ENCODE results near the gene SDC3. TPM values are rescaled to one million over a fixed set of nuclear protein-coding genes. Genes with fewer than 3 reads are reported as not detected.
A peak's percentile ranks its signal among the peaks of the same experiment; 100 is the strongest.

Gene SDC3
- total RNA-seq, 1 donor from 2014 or later, result 26.0 TPM

DNA sequence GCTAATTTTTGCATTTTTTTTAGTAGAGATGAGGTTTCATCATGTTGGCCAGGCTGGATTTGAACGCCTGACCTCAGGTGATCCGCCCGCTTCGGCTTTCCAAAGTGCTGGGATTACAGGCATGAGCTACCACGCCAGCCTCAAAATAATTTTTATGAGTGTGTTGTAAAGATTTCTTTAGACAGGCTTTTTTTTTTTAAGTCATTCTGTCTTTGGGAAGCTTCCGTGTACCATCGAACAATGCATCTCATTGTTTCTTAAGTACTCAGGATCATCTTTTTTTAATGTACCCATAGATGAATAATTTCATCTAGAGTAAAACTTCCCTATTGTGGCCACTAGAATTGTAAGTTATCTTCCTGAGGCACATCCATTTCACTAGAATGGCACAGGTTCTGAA is 19.6 kb upstream of the SDC3 start:
- DNase-seq, result no peak

DNA sequence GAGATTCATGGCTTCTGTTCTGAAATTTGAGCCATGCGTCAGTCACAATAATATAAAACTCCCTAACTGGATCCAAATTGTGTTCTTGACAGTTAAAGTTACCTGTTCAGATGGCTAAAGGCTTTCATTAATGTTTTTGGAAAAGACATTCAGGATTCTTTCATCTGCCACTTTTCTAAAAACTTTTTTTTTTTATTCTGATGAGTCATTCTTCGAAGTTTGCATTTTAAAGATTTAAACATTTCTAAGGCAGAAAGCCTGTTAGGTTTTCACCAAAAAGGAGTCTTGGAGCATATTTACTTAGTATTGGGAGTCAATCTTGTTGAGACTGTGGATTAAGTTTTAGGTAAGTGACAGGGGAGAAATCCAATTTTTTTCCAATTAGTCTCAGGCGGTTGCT is 18.9 kb upstream of the SDC3 start:
- no peak for DNase-seq

DNA sequence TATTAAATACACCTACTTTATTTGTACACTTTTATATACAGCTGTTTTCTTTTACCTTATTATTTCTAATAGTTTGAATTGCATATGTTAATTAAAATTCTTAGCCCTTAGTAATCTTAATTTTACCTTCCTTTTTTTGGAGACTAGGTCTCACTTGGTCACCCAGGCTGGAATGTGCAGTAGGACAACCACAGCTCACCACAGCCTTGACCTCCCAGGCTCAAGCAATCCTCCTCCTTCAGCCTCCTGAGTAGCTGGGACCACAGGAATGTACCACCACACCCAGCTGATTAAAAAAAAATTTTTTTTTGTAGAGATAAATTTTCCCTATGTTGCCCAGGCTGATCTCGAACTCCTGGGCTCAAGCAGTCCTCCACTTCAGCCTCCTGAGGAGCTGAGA is 15.0 kb upstream of the SDC3 start:
- DNase-seq, result no peak

DNA sequence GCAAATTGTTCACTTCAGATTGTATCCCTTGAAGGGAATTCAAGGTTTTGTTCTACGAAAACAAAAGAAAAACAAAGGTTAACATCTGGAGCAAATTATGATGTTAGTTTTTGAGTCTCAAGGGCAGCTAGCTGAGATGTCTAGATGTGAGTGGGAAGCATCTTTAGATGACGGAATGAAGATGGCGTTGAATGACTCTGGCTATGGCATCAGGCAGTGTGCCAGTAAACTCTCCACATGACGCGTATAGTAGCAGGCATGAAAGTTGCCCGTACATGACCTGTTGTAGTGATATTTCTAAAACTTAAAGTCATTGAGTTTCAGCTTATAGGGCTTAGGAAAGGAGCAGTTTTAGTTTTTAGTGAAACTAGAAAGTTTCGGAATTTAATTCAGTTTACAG is 12.3 kb upstream of the SDC3 start:
- peak; percentile 41 for DNase-seq

- peak; percentile 78 for DNase-seq
Observed at GRCh38 chr1:30919025-30919881, 10.7 kb upstream of the SDC3 start.

GRCh38 chr1:30916296-30916695 is 7.7 kb upstream of the SDC3 start:
- DNase-seq, result no peak

DNA sequence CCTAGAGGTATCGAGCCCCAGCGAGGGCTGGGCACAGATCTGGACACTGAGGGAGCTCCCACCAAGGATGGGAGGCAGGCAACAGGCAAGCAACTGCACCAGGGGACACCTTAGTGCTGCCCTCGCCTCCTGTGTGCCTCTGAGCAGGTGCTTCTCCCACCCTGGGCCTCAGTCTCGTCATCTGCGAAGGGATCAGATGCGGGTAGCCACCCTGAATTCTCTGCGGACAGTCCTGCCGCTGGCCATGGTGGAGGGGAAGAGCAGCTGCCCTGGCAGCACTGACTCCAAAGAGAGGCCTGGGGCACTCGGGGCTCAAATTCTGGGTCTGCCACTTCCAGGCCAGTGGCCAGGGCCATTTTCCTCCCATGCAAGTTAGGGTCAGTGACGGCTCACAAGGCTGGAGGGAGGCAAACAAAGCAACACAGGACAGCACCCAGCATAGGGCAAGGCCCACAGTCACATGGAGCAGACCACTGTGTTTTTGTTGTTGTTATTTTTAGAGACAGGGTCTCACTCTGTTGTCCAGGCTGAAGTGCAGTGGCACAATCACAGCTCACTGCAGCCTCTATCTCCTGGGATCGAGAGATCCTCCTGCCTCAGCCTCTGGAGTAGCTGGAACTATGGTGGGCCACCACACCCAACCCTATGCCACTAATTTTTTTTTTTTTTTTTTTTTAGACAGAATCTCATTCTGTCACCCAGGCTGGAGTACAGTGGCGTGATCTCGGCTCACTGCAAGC is 7.1 kb upstream of the SDC3 start:
- no peak for DNase-seq

- DNase-seq, result no peak
Observed at GRCh38 chr1:30914931-30915330, 6.4 kb upstream of the SDC3 start.

DNA sequence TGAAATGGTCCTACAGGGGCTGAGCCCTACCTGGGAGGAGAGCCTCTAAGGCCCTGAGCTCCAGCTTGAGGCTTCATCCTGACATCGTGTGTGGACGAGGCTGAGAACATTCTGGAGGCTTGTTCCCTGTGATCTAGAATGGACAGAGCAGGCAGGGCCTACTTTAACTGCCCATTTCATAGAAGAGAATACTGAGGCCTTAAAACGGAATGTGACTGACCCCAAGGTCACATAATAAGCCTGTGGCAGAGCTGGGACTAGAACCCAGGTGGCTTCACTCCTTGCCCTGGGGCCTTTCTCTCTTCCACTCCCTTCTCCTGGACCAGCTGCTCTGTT is 6.0 kb upstream of the SDC3 start:
- no peak for DNase-seq

- no peak for DNase-seq
Observed at GRCh38 chr1:30912913-30913652, 4.5 kb upstream of the SDC3 start.

GRCh38 chr1:30912224-30912623 is 3.7 kb upstream of the SDC3 start:
- no peak for DNase-seq

DNA sequence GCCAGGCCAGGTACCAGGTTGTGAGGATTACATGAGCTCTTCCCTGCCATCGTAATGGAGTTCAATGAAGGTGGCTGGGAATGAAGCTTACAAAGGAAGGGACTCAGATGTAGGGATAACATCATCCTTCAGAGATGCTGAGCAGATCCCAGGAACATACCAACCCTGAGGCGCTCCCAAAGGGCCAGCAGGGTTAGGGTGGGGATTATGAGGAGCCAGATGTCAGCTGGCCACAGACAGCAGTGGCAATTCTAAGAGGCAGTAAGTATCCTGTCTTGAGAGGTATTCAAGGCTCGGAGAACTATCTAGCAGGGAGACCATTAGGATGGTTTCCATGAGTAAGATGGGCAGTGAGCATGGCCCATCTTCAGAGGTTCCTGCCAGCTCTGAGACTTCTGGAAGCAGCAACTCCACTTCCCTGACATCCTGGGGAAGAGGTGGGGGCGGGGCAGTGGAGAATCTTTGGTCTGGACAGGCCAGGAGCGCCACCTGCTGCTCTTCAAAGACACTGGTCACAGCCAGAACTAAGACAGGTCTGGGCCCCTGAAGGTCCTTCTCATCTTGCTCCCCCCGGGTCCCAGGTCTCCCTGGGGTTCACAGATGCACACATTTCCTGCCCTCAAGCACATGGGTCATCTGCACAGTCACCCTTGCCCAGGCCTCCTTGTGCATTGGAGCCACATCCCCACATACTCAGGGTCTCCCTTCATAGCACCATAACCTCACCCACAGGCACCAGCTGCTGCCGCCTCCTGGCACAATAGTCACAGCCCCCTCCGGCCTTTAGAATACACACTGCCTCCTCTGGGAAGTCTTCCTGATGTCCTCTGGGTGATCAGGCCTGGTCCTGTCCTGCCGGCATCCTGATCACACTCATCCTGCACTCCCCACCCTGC is 2.7 kb upstream of the SDC3 start:
- DNase-seq, result peak; percentile 96

- DNase-seq, result no peak
Observed at GRCh38 chr1:30909365-30910068, 959 bp upstream of the SDC3 start.

- no peak for DNase-seq
Observed at GRCh38 chr1:30908316-30908695, 252 bp downstream of the SDC3 start.

- no peak for DNase-seq
Observed at GRCh38 chr1:30907481-30908315, 860 bp downstream of the SDC3 start.

GRCh38 chr1:30906631-30907441 is 1.7 kb downstream of the SDC3 start:
- DNase-seq, result no peak

GRCh38 chr1:30905916-30906620 is 2.5 kb downstream of the SDC3 start:
- no peak for DNase-seq

- no peak for DNase-seq
Observed at GRCh38 chr1:30905403-30905802, 3.2 kb downstream of the SDC3 start.

GRCh38 chr1:30904962-30905335 is 3.6 kb downstream of the SDC3 start:
- no peak for DNase-seq

All from tongue (tissue), 2 donors.